GM12874 (cell line): ENCODE results near the gene DNAH9.

Source experiments
- CTCF ChIP-seq: IDR thresholded peaks from 2 replicates; pipeline ENCODE4 v1.5.1; 2011; ENCODE audit warnings: low read depth, mild to moderate bottlenecking, control low read depth, low read length, moderate library complexity; ENCODE audit not compliant: insufficient read depth

The DNAH9 gene

DNA sequence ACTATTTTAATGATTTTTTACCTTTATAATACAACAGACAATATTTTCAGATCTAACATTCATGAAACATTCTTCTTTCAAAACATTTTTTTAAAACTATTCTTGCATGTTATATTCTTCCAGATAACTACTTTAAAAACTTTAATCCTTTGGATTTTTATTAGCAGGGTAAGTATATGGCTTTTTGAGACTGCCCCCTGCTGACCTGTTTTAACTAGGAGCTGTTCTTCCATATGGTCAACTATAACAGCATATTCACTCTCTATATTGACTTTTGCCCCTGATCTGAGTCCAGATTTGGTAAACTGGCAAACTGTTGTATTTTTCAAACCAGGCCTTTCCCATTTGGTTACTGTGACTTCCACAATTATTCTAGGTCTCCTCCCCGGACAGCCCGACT, 382.5 kb downstream of the DNAH9 start:
- no peak for TF ChIP-seq CTCF

GRCh38 chr17:11981862-11982261, 383.6 kb downstream of the DNAH9 start:
- no peak for TF ChIP-seq CTCF

- TF ChIP-seq CTCF, result no peak
Measured at GRCh38 chr17:11986179-11986941, 388.1 kb downstream of the DNAH9 start.

DNA sequence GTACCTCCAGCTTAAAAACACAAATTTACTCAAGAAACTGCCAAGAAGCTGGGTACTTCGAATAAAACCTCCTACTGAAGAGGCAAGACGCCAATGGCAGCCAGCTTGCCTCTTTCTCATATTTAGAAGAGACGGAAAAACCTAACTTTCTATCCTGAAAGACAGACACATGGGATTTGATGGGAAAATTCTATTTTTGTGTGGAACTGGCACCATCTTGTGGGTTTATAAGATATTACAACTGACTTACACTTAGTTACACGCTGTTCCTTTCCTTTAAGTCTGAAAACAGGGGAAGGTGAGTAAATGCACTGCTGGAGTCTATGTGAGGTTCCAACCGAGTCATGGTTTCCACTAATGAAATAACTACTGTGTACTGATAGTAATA, 388.7 kb downstream of the DNAH9 start:
- peak; percentile 24; the same call in 1 of the 2 replicates for TF ChIP-seq CTCF

GRCh38 chr17:11990363-11990983, 392.2 kb downstream of the DNAH9 start:
- no peak for TF ChIP-seq CTCF

GRCh38 chr17:11991461-11991860, 393.2 kb downstream of the DNAH9 start:
- TF ChIP-seq CTCF, result no peak

- no peak for TF ChIP-seq CTCF
Measured at GRCh38 chr17:11996722-11997146, 398.5 kb downstream of the DNAH9 start.
